GM10266 (cell line): ENCODE results near the gene OR8G5.
A peak's percentile ranks its signal among the peaks of the same experiment; 100 is the strongest.

Experiments
- DNase-seq: peaks from one replicate; pipeline ENCODE4 v3.0.0; 2012; ENCODE audit errors: extremely low spot score
- CTCF ChIP-seq: IDR thresholded peaks from 2 replicates; pipeline ENCODE4 v1.5.1; 2012; ENCODE audit warnings: mild to moderate bottlenecking, low read depth; ENCODE audit not compliant: control insufficient read depth, insufficient read depth; ENCODE audit errors: missing control alignments

OR8G5 gene

GRCh38 chr11:124274000-124274399, 17.8 kb downstream of the OR8G5 start:
- DNase-seq = no peak

GRCh38 chr11:124276081-124276480, 19.9 kb downstream of the OR8G5 start:
- DNase-seq = no peak
- no peak for TF ChIP-seq CTCF

More at GRCh38 chr11:124274000-124274399, 17.8 kb downstream of the OR8G5 start:
- no peak for TF ChIP-seq CTCF

- DNase-seq = no peak
- no peak for TF ChIP-seq CTCF
Measured at GRCh38 chr11:124277207-124277606, 21.0 kb downstream of the OR8G5 start.

- peak; percentile 12 for TF ChIP-seq CTCF
- no peak for DNase-seq
Measured at GRCh38 chr11:124277804-124278203, 21.6 kb downstream of the OR8G5 start.

DNA sequence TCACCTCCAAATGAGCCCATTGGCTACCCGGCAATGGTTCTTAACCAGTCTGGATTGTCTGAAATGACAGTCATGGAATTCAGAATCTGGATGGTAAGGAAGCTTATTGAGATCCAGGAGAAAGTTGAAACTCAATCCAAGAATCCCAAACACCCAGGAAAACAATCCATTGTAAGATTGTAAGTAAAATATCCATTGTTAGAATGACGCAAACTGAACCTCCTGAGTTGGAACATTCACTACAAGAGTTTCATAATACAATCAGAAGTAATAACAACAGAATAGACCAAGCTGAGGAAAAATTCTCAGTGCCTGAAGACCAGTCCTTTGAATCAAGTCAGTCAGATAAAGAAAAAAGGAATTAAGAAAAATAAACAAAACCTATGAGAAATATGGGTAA, 22.1 kb downstream of the OR8G5 start:
- TF ChIP-seq CTCF = no peak
- no peak for DNase-seq

DNA sequence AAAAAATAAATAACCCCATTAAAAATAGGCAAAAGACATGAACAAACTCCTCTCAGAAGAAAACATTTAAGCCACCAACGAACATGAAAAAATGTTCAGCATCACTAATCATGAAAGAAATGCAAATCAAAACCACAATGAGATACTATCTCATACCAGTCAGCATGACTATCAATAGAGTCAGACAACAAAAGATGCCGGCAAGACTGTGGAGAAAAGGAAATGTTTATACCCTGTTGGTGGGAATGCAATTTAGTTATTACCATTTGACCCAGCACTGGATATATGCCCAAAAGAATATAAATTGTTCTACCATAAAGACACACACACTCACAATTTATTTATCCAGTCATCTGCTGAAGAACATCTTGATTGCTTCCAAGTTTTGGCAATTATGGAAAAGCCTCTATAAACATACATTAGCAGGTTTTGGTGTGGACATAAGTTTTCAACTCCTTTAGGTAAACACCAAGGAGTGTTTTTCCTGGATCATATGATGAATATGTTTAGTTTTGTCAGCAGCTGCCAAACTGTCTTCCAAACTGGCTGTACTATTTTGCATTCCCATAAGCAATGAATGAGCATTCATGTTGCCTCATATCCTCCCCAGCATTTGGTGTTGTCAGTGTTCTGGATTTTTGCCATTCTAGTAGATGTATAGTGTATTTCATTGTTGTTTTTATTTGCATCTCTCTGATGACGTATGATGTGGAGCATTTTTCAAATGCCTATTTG, 29.6 kb downstream of the OR8G5 start:
- no peak for DNase-seq
- TF ChIP-seq CTCF = no peak

DNA sequence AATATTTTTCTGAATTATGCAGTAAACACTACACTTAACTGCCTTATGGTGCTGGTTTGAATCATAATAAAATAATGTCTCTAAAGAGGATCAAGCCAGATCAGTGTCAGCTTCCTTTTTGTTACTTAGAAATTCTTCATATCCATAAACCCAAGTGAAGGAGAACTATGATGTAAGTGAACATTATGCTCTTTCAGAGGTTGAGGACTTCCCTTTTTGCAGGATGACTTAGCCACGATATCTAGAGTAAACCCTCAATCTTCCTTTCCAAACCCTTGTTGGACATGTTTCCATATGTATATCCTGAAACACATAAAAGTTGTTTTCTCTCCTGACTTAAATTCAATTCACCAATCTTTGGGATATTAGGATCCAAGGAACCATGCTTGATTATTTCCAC, 38.5 kb downstream of the OR8G5 start:
- no peak for DNase-seq
- no peak for TF ChIP-seq CTCF
